Epithelial cell of proximal tubule (primary cell): ENCODE results near the gene CDT1. TPM values are rescaled to one million over a fixed set of nuclear protein-coding genes. Genes with fewer than 3 reads are reported as not detected.

Experiments
- DNase-seq: peaks from one replicate; pipeline ENCODE4 v3.0.0-alpha.2; 2011; ENCODE audit warnings: low read depth
- H3K4me3 ChIP-seq: 2 replicates; pipeline ENCODE4 v1.5.1; 2011; ENCODE audit warnings: low read depth, mild to moderate bottlenecking, low read length
- total RNA-seq: library from RNA; depleted of rRNA; stranded (reverse); fragments of >200 nt; gene quantifications from 2 replicates; pipeline ENCODE4 v1.2.3, GENCODE V29; 2015
- TF ChIP-seq, protein P1 (sequence below): conservative IDR thresholded peaks from 2 replicates; pipeline ENCODE4 v1.5.1; 2012; ENCODE audit warnings: low read depth, mild to moderate bottlenecking, low read length

The CDT1 gene
- total RNA-seq, 1 donor from 2014 or later = 76.2 TPM

DNA sequence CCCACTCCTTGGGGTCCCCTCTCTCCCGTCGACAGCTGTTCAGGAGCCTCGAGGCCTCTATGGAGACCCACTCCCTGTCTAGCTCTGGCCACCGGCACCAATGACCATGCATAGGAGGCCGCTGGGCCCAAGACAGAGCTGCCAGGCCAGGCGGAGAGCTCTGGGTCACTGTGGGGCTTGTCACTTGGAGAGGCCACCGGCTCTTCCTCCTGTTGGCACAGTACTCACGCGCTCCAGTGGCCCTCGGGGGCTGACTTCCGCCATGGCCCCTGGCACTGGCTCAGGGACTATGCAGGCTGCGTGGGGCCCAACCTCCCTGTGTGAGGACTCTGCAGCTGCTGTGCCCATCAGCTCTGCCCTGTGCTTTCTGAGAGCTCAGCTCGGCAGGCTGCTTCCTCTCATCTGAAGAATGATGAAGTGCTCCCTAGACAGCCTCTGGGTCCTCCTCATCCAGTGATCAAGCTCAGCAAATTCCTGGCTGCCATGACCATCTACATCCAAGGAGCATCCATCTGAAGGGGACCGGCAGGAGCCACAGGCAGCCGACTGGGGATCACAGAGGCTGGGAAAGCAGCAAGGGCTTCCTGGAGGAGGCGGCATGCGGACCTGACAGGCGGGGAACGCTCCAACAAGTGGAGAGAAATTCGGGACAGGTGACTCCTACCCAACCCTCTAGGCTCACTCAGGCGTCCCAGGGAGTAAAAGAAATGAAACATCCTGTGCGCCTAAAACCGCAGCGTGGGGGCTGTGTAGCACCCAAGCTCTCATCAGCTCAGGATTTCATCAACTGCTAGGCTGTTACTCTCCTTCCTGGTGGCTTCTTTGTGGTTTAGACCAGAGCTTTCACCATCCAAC, 36.4 kb downstream of the CDT1 start:
- TF ChIP-seq, protein P1, sequence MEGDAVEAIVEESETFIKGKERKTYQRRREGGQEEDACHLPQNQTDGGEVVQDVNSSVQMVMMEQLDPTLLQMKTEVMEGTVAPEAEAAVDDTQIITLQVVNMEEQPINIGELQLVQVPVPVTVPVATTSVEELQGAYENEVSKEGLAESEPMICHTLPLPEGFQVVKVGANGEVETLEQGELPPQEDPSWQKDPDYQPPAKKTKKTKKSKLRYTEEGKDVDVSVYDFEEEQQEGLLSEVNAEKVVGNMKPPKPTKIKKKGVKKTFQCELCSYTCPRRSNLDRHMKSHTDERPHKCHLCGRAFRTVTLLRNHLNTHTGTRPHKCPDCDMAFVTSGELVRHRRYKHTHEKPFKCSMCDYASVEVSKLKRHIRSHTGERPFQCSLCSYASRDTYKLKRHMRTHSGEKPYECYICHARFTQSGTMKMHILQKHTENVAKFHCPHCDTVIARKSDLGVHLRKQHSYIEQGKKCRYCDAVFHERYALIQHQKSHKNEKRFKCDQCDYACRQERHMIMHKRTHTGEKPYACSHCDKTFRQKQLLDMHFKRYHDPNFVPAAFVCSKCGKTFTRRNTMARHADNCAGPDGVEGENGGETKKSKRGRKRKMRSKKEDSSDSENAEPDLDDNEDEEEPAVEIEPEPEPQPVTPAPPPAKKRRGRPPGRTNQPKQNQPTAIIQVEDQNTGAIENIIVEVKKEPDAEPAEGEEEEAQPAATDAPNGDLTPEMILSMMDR = no peak
- no peak overlapping the region for H3K4me3 ChIP-seq
- DNase-seq = no peak

DNA sequence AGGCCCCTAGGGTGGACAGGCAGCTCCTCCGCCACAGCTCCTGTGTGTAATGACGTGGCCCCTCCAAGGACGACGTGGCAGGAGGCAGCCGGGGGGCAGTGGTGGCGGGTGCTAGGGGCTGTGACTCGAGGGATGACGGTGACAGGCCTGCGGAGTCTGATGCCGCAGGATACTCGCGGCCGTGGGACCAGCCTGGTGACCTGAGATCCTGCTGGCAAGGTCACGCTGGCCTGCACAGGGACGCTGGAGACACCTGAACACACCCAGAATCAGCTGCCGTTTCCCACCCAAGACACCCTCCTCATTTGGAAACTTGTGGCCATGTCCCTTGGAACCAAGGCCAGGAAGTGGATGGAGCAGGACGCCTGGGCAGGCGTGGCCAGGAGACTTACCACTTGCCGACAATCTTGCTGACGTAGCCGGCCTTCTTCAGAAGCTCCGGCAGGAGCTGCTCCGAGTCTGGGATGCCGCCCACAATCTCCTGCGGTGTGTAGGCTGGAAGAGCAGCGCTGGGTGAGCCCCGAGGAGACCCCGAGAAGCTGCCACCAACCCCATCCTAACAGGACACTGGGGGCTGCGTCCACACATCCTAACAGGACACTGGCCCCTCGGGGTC, 37.1 kb downstream of the CDT1 start:
- no peak for DNase-seq
- H3K4me3 ChIP-seq = no peak overlapping the region

DNA sequence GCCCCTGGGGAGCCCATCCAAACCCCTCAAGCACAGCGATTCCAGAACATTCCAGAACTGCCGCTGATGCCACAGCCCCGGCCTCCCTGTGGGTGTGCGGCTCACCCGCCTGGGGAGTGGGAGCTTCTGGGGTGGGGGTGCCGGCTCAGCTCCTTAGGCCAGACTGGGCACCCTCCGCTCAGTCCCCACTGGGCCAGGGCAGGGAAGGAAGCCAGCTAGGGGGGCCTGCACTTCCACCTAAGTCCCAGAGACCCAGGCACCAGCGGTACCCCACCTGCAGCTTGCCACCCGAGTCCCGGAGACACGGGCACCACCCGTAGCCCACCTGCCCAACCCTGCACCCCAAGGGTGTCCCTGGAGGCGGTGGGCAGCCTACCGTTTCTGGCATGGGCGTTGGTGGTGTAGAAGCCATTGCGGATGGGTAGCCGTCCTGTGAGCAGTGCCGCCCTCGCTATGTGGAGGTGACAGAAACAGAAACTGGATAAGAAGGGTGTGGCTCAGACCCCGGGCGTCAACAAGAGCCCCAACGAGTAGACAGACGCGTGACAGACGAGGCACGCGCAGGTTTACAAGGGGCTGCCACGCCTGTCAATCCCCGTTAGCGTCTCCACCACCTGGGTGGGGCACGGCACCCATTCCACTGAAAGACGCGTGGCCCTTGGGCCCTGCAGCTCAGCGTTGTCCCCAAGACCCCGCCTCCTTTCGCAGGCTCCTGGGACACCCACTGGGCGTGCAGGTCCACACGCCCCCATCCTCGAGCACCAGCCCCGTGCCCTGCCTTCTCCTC, 38.1 kb downstream of the CDT1 start:
- no peak overlapping the region for H3K4me3 ChIP-seq
- TF ChIP-seq, protein P1 = no peak
- DNase-seq = no peak

More for the DNA sequence above, 37.1 kb downstream of the CDT1 start:
- TF ChIP-seq, protein P1 = no peak

DNA sequence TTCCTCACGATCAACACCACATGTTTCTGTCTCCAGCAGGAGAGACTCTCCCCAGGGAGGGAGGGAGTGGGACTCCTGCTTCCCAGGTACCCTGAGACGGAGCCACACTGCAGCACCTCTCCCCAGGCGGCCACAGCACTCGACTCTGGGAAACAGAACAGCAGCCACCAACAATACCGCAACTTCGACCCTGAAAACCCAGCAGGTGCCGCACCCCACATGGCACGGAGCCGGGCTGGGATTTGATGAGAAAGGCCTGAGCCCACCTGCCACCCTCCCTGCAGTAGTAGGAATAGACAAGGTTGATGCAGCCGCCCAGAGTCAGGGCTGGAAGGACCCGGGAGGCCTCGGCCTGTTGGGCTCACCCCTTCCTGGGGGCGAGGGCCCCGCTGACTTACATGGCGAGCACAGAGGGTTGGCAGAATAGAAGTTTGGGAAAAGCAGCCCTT, 38.7 kb downstream of the CDT1 start:
- TF ChIP-seq, protein P1 = no peak
- DNase-seq = no peak
- no peak overlapping the region for H3K4me3 ChIP-seq

DNA sequence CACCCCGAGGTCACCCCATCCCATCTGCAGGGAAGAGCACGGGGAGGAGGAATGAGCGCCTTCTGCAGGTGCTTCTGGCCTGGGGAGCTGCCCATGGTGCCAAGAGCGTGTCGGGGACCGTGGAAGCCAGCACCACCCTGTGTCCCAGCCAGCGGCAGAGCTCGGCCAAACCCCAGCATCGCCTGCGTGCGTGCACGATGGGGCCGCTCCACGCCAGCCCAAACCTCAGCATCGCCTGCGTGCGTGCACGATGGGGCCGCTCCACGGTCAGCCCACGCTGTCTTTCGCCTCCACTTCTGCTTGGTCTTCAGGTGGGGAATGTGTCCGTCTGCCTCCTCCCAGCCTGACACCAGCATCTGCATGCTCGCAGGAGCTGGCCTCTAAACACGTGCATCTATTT, 39.2 kb downstream of the CDT1 start:
- TF ChIP-seq, protein P1 = no peak
- H3K4me3 ChIP-seq = no peak overlapping the region
- DNase-seq = no peak

DNA sequence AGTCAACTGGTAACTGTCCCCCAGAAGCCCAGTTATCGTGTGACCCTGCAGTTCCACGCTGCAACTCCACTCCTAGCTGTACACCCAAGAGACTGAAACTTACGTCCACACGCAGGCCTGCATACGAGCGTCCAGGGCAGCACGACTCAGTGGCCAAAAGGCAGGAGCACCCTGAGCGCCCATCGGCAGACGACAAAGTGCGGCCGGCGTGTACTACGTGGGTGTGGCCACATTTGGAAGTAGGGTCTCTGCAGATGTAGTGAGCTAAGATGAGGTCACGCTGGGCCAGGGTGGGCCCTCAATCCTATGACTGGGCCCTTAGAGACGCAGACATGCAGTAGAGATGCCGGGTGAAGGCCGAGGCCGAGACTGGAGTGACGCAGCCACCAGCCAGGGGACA, 39.7 kb downstream of the CDT1 start:
- TF ChIP-seq, protein P1 = no peak
- no peak for DNase-seq
- no peak overlapping the region for H3K4me3 ChIP-seq
